ENCODE results near the gene ELMOD3.
A peak's percentile ranks its signal among the peaks of the same experiment; 100 is the strongest.
"Not testable (repeated sequence)": the region's sequence is repeated elsewhere in the genome, so short reads cannot be mapped to it uniquely, and the experiment has no call there.

Gene ELMOD3

GRCh38 chr2:85376291-85377065 lies 21.9 kb downstream of the ELMOD3 start:
- POLR2A ChIA-PET (ENCODE audit: low non-redundant PET) = no interaction called here
- TF ChIP-seq CTCF (conservative IDR thresholded peaks at IDR 0.05; ENCODE audit: low read depth) = no peak
- no peak for DNase-seq (ENCODE audit: low spot score)
- CTCF ChIA-PET = interaction anchor here (1.0 kb wide), 1 partner anchor 12 kb away, joined by 4 read pairs; no protein-coding TSS in a partner anchor
- peak overlapping the region; percentile 18; the same call in 1 of the 2 replicates for H3K27ac ChIP-seq

GRCh38 chr2:85377083-85377482 lies 22.5 kb downstream of the ELMOD3 start:
- peak overlapping the region; percentile 1 for H3K27ac ChIP-seq
- TF ChIP-seq CTCF (conservative IDR thresholded peaks at IDR 0.05; ENCODE audit: low read depth) = no peak
- CTCF ChIA-PET = no interaction called here
- POLR2A ChIA-PET (ENCODE audit: low non-redundant PET) = no interaction called here
- DNase-seq (ENCODE audit: low spot score) = no peak

- POLR2A ChIA-PET (ENCODE audit: low non-redundant PET) = no interaction called here
- no peak for TF ChIP-seq CTCF (conservative IDR thresholded peaks at IDR 0.05; ENCODE audit: low read depth)
- CTCF ChIA-PET = interaction anchor here (0.6 kb wide), 1 partner anchor 176 kb away, joined by 3 read pairs; no protein-coding TSS in a partner anchor
- no peak overlapping the region for H3K27ac ChIP-seq
- DNase-seq (ENCODE audit: low spot score) = no peak
These were observed 23.7 kb downstream of the ELMOD3 start for GRCh38 chr2:85378257-85378656.

GRCh38 chr2:85380048-85380447 lies 25.5 kb downstream of the ELMOD3 start:
- POLR2A ChIA-PET (ENCODE audit: low non-redundant PET) = no interaction called here
- H3K27ac ChIP-seq = no peak overlapping the region
- TF ChIP-seq CTCF (conservative IDR thresholded peaks at IDR 0.05; ENCODE audit: low read depth) = no peak
- no peak for DNase-seq (ENCODE audit: low spot score)
- CTCF ChIA-PET = no interaction called here

- H3K27ac ChIP-seq = peak overlapping the region; percentile 37
- DNase-seq (ENCODE audit: low spot score) = not testable (repeated sequence)
- CTCF ChIA-PET = interaction anchor here (0.7 kb wide), 1 partner anchor 219 kb away, joined by 3 read pairs; no protein-coding TSS in a partner anchor
- POLR2A ChIA-PET (ENCODE audit: low non-redundant PET) = interaction anchor here (0.7 kb wide), 2 partner anchors 56 to 213 kb away, joined by 5 to 6 read pairs; partner anchors contain the start of gene RNF181
These were observed 28.6 kb downstream of the ELMOD3 start for GRCh38 chr2:85383151-85383550.

- POLR2A ChIA-PET (ENCODE audit: low non-redundant PET) = no interaction called here
- no peak for DNase-seq (ENCODE audit: low spot score)
- H3K27ac ChIP-seq = no peak overlapping the region
- CTCF ChIA-PET = interaction anchor here (0.7 kb wide), 1 partner anchor 218 kb away, joined by 3 read pairs; no protein-coding TSS in a partner anchor
- TF ChIP-seq CTCF (conservative IDR thresholded peaks at IDR 0.05; ENCODE audit: low read depth) = no peak
These were observed 29.3 kb downstream of the ELMOD3 start for GRCh38 chr2:85383850-85384249.

GRCh38 chr2:85385746-85386145 lies 31.2 kb downstream of the ELMOD3 start:
- peak overlapping the region; percentile 38 for H3K27ac ChIP-seq
- CTCF ChIA-PET = interaction anchor here (0.6 to 1.5 kb wide), 2 partner anchors 166 to 529 kb away, joined by 4 to 6 read pairs; no protein-coding TSS in a partner anchor
- no peak for DNase-seq (ENCODE audit: low spot score)
- no peak for TF ChIP-seq CTCF (conservative IDR thresholded peaks at IDR 0.05; ENCODE audit: low read depth)
- POLR2A ChIA-PET (ENCODE audit: low non-redundant PET) = no interaction called here

Measured in RWPE1 (cell line).